Measurements from ENCODE around the gene SYNCRIP. TPM values are rescaled to one million over a fixed set of nuclear protein-coding genes. Genes with fewer than 3 reads are reported as not detected.
"Not testable (repeated sequence)": the region's sequence is repeated elsewhere in the genome, so short reads cannot be mapped to it uniquely, and the experiment has no call there.

SYNCRIP gene
- total and polyA plus RNA-seq, 4 donors, result 35.4 to 84.5 (median 63.8) TPM

DNA sequence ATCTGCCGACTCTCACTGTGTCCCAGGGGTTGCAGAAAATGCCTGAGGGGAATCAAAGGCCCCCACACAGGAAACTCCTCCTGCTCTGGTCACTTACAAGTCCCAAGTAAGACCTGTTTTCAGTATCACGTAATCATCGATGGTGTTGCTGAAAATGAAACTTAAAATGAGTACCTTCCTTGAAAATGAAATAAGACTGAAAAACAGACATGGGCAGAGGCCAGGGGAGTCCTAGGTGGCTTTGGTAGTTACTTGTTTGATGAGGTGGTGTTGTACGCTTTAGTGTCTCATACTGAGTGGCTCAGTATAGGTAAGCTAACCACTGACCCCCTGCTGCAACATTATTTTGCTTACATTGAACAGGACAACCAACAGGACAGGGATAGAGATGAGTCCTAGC, 43.0 kb upstream of the SYNCRIP start:
- ATAC-seq (ENCODE audit: insufficient read depth, low FRiP score), result no peak
- no peaks in the 10 kb centered on the region for H3K9me3 ChIP-seq (ENCODE audit: control insufficient read depth in 4 of 4, insufficient read depth in 3 of 4, low read length in 3 of 4)
- H3K36me3 ChIP-seq (ENCODE audit: control insufficient read depth in 4 of 4, insufficient read depth in 4 of 4, low read length in 4 of 4), result no peaks in the 10 kb centered on the region
- no peak overlapping the region for H3K4me3 ChIP-seq
- H3K4me1 ChIP-seq (ENCODE audit: control insufficient read depth in 5 of 5, insufficient read depth in 5 of 5, low read length in 5 of 5), result no peaks in the 10 kb centered on the region
- no peaks in the 10 kb centered on the region for H3K27me3 ChIP-seq (ENCODE audit: control insufficient read depth in 3 of 3, insufficient read depth in 3 of 3, low read length in 2 of 3)
- H3K9ac ChIP-seq (ENCODE audit: insufficient read depth in 1 of 2, low read length in 2 of 2), result no peak overlapping the region
- WGBS, 2 donors, result 93 to 96% methylated on average over 4 of the region's 4 CpGs
- TF ChIP-seq, protein P1, sequence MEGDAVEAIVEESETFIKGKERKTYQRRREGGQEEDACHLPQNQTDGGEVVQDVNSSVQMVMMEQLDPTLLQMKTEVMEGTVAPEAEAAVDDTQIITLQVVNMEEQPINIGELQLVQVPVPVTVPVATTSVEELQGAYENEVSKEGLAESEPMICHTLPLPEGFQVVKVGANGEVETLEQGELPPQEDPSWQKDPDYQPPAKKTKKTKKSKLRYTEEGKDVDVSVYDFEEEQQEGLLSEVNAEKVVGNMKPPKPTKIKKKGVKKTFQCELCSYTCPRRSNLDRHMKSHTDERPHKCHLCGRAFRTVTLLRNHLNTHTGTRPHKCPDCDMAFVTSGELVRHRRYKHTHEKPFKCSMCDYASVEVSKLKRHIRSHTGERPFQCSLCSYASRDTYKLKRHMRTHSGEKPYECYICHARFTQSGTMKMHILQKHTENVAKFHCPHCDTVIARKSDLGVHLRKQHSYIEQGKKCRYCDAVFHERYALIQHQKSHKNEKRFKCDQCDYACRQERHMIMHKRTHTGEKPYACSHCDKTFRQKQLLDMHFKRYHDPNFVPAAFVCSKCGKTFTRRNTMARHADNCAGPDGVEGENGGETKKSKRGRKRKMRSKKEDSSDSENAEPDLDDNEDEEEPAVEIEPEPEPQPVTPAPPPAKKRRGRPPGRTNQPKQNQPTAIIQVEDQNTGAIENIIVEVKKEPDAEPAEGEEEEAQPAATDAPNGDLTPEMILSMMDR (IDR thresholded peaks at IDR 0.05; ENCODE audit: control extremely low read depth, extremely low read depth), result no peak
- no peak overlapping the region for H3K27ac ChIP-seq (ENCODE audit: low read depth in 1 of 2, low read length in 1 of 2)
- DNase-seq, result no peak

DNA sequence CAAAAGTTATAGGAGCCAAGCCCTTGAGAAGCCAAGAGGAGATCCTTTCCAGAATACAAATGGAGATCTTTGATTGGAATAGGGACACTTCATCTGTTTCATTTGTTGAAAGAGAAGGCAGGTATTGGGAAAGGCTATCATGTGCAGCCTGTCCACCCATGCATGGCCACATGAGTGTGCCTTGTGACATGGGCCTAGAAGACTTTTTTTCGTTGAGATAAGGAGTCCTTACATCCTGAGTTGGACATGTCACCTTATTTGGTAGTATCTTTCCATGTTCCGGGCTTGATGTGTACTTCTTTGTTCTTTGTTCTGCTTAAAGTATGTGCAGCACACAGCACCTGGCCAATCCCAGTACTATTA, 42.1 kb upstream of the SYNCRIP start:
- no peak overlapping the region for H3K27ac ChIP-seq (ENCODE audit: low read depth in 1 of 2, low read length in 1 of 2)
- TF ChIP-seq, protein P1 (IDR thresholded peaks at IDR 0.05; ENCODE audit: control extremely low read depth, extremely low read depth), result no peak
- no peak for ATAC-seq (ENCODE audit: insufficient read depth, low FRiP score)
- no peak overlapping the region for H3K9ac ChIP-seq (ENCODE audit: insufficient read depth in 1 of 2, low read length in 2 of 2)
- 91 to 92% methylated on average over 2 of the region's 2 CpGs for WGBS, 2 donors
- H3K36me3 ChIP-seq (ENCODE audit: control insufficient read depth in 4 of 4, insufficient read depth in 4 of 4, low read length in 4 of 4), result no peaks in the 10 kb centered on the region
- H3K4me3 ChIP-seq, result no peak overlapping the region
- DNase-seq, result no peak
- H3K9me3 ChIP-seq (ENCODE audit: control insufficient read depth in 4 of 4, insufficient read depth in 3 of 4, low read length in 3 of 4), result no peaks in the 10 kb centered on the region
- H3K4me1 ChIP-seq (ENCODE audit: control insufficient read depth in 5 of 5, insufficient read depth in 5 of 5, low read length in 5 of 5), result peaks cover 0 to 8% (median 0%) of the 10 kb centered on the region in 5 donors
- H3K27me3 ChIP-seq (ENCODE audit: control insufficient read depth in 3 of 3, insufficient read depth in 3 of 3, low read length in 2 of 3), result no peaks in the 10 kb centered on the region

DNA sequence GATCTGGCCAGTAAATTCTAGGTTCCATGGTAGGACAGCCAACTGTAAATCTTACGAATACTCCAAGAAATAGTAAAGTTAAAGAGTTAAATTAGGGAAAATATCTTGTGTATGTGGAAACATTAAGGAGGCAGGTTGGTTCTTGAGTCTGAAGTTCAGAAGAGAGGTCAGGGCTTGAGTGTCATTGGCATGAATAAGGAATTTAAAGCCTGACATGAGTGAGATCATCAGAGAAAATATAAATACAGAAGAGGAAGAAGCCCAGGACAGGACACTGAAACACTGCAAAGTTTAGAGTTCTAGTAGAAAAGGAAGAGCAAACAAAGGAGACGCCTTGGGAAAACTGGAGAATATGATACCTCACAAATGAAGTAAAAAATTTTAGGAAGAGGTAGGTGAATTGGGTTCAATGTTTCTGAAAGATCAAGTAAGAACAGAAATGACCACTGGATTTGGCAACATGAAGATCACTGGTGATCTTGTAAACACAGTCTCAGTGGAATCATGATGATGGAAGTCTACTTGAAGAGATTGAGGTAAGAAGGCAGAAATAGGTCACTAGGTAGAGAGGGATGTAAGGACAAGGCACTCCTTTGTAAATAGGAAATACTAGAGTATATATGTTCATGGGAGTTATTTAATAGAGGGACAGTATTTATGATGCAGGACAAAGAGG, 41.6 kb upstream of the SYNCRIP start:
- no peaks in the 10 kb centered on the region for H3K27me3 ChIP-seq (ENCODE audit: control insufficient read depth in 3 of 3, insufficient read depth in 3 of 3, low read length in 2 of 3)
- no peak for DNase-seq
- no peak overlapping the region for H3K4me3 ChIP-seq
- no peaks in the 10 kb centered on the region for H3K36me3 ChIP-seq (ENCODE audit: control insufficient read depth in 4 of 4, insufficient read depth in 4 of 4, low read length in 4 of 4)
- no peak overlapping the region for H3K27ac ChIP-seq (ENCODE audit: low read depth in 1 of 2, low read length in 1 of 2)
- H3K4me1 ChIP-seq (ENCODE audit: control insufficient read depth in 5 of 5, insufficient read depth in 5 of 5, low read length in 5 of 5), result peaks cover 0 to 13% (median 0%) of the 10 kb centered on the region in 5 donors
- TF ChIP-seq, protein P1 (IDR thresholded peaks at IDR 0.05; ENCODE audit: control extremely low read depth, extremely low read depth), result no peak
- WGBS, 2 donors, result 43 to 67% methylated on average over 2 of the region's 2 CpGs
- no peaks in the 10 kb centered on the region for H3K9me3 ChIP-seq (ENCODE audit: control insufficient read depth in 4 of 4, insufficient read depth in 3 of 4, low read length in 3 of 4)
- ATAC-seq (ENCODE audit: insufficient read depth, low FRiP score), result no peak
- no peak overlapping the region for H3K9ac ChIP-seq (ENCODE audit: insufficient read depth in 1 of 2, low read length in 2 of 2)

DNA sequence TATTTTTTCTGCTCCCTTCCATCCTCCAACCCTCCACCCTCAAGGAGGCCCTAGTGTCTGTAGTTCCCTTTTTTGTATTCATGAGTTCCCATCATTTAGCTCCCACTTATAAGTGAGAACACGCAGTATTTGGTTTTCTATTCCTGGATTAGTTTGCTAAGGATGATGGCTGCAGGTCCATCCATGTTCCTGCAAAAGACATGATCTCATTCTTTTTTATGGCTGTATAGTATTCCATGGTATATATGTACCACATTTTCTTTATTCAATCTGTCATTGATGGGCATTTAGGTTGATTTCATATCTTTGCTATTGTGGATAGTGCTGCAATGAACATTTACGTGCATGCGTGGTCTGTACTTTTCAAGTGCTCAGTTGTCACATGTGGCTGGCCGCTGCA, 39.2 kb upstream of the SYNCRIP start:
- WGBS, 2 donors, result 96 to 98% methylated on average over 4 of the region's 4 CpGs

More for the DNA sequence above, 39.2 kb upstream of the SYNCRIP start:
- ATAC-seq (ENCODE audit: insufficient read depth, low FRiP score); DNase-seq; H3K4me3 ChIP-seq; H3K36me3 ChIP-seq (ENCODE audit: control insufficient read depth in 4 of 4, insufficient read depth in 4 of 4, low read length in 4 of 4); H3K27me3 ChIP-seq (ENCODE audit: control insufficient read depth in 3 of 3, insufficient read depth in 3 of 3, low read length in 2 of 3); H3K9ac ChIP-seq (ENCODE audit: insufficient read depth in 1 of 2, low read length in 2 of 2); H3K9me3 ChIP-seq (ENCODE audit: control insufficient read depth in 4 of 4, insufficient read depth in 3 of 4, low read length in 3 of 4); H3K27ac ChIP-seq (ENCODE audit: low read depth in 1 of 2, low read length in 1 of 2): not testable (repeated sequence)
- peaks cover 0 to 15% (median 0%) of the 10 kb centered on the region in 5 donors for H3K4me1 ChIP-seq (ENCODE audit: control insufficient read depth in 5 of 5, insufficient read depth in 5 of 5, low read length in 5 of 5)

Data from lung (tissue), 12 donors.